Stimulated activated CD8-positive, alpha-beta memory T cell treated with anti-CD3 and anti-CD28 coated beads, Interleukin-15, amount 100 ng/mL, for 24 hours (primary cell): ENCODE results near the gene CPO.

ENCODE experiments used
- DNase-seq: peaks from one replicate; pipeline ENCODE4 v3.0.0-alpha.2; 2020; ENCODE audit warnings: low read depth

CPO gene

GRCh38 chr2:207015901-207016300 is 76.6 kb downstream of the CPO start:
- DNase-seq, result no peak
